ENCODE data around the gene CEP83.

DNA sequence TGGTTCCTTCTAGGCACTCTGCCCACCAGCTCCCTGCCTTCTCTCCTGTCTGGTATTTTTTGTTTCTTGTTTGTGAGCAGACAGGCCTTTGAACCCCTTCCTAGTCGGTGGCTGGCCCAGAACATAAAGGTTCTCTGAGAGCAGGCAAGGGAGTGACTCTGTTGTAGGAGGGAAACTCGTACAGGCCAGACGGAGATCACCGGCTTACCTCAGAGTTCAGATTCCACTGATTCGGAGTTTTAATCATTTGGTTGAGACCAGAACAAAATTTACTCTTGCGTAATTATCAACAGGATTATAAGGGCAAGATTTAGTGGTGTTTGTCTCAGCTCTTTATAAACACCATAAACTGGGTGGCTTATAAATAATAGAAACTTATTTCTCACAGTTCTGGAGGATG, 182.9 kb downstream of the CEP83 start:
- TF ChIP-seq, protein P1, sequence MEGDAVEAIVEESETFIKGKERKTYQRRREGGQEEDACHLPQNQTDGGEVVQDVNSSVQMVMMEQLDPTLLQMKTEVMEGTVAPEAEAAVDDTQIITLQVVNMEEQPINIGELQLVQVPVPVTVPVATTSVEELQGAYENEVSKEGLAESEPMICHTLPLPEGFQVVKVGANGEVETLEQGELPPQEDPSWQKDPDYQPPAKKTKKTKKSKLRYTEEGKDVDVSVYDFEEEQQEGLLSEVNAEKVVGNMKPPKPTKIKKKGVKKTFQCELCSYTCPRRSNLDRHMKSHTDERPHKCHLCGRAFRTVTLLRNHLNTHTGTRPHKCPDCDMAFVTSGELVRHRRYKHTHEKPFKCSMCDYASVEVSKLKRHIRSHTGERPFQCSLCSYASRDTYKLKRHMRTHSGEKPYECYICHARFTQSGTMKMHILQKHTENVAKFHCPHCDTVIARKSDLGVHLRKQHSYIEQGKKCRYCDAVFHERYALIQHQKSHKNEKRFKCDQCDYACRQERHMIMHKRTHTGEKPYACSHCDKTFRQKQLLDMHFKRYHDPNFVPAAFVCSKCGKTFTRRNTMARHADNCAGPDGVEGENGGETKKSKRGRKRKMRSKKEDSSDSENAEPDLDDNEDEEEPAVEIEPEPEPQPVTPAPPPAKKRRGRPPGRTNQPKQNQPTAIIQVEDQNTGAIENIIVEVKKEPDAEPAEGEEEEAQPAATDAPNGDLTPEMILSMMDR (IDR thresholded peaks at IDR 0.05; ENCODE audit: poor library complexity, severe bottlenecking): no peak
- TF ChIP-seq POLR2AphosphoS5 (IDR thresholded peaks at IDR 0.05) (no peak), EZH2 (IDR thresholded peaks at IDR 0.05; ENCODE audit: borderline replicate concordance, insufficient read depth, low read length, poor library complexity, severe bottlenecking) (no peak), TAF1 (IDR thresholded peaks at IDR 0.05; ENCODE audit: low read depth) (no peak), MXI1 (conservative IDR thresholded peaks at IDR 0.05; ENCODE audit: poor library complexity, severe bottlenecking) (no peak), RAD21 (conservative IDR thresholded peaks at IDR 0.05) (no peak), EP300 (conservative IDR thresholded peaks at IDR 0.05; ENCODE audit: poor library complexity, severe bottlenecking) (no peak), SMC3 (conservative IDR thresholded peaks at IDR 0.05; ENCODE audit: poor library complexity) (no peak)
- TF ChIP-seq, protein P2, sequence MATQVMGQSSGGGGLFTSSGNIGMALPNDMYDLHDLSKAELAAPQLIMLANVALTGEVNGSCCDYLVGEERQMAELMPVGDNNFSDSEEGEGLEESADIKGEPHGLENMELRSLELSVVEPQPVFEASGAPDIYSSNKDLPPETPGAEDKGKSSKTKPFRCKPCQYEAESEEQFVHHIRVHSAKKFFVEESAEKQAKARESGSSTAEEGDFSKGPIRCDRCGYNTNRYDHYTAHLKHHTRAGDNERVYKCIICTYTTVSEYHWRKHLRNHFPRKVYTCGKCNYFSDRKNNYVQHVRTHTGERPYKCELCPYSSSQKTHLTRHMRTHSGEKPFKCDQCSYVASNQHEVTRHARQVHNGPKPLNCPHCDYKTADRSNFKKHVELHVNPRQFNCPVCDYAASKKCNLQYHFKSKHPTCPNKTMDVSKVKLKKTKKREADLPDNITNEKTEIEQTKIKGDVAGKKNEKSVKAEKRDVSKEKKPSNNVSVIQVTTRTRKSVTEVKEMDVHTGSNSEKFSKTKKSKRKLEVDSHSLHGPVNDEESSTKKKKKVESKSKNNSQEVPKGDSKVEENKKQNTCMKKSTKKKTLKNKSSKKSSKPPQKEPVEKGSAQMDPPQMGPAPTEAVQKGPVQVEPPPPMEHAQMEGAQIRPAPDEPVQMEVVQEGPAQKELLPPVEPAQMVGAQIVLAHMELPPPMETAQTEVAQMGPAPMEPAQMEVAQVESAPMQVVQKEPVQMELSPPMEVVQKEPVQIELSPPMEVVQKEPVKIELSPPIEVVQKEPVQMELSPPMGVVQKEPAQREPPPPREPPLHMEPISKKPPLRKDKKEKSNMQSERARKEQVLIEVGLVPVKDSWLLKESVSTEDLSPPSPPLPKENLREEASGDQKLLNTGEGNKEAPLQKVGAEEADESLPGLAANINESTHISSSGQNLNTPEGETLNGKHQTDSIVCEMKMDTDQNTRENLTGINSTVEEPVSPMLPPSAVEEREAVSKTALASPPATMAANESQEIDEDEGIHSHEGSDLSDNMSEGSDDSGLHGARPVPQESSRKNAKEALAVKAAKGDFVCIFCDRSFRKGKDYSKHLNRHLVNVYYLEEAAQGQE (IDR thresholded peaks at IDR 0.05; ENCODE audit: borderline replicate concordance): no peak

Data from neural cell (in vitro differentiated cells).